GM12864 (cell line): ENCODE results near the gene AKAP12.
"Not testable (repeated sequence)": the region's sequence is repeated elsewhere in the genome, so short reads cannot be mapped to it uniquely, and the experiment has no call there.

ENCODE experiments used
- DNase-seq: peaks from one replicate; pipeline ENCODE4 v3.0.0-alpha.2; 2011; ENCODE audit warnings: low read depth
- H3K4me3 ChIP-seq: 2 replicates; pipeline ENCODE4 v1.5.1; 2011; ENCODE audit warnings: mild to moderate bottlenecking, low read depth, low read length, control low read depth
- CTCF ChIP-seq: IDR thresholded peaks from 2 replicates; pipeline ENCODE4 v1.5.1; 2011; ENCODE audit warnings: low read depth, mild to moderate bottlenecking, moderate library complexity, low read length, control low read depth, inconsistent platforms; ENCODE audit errors: missing control alignments

The AKAP12 gene

GRCh38 chr6:151352410-151353396 is 112.9 kb downstream of the AKAP12 start:
- no peak for DNase-seq
- no peak overlapping the region for H3K4me3 ChIP-seq
- TF ChIP-seq CTCF, result no peak

GRCh38 chr6:151353795-151354194 is 114.0 kb downstream of the AKAP12 start:
- DNase-seq, result no peak
- no peak for TF ChIP-seq CTCF
- no peak overlapping the region for H3K4me3 ChIP-seq

- H3K4me3 ChIP-seq, DNase-seq: not testable (repeated sequence)
Measured at GRCh38 chr6:151356983-151357382, 117.2 kb downstream of the AKAP12 start.

GRCh38 chr6:151357758-151358436 is 118.1 kb downstream of the AKAP12 start:
- DNase-seq, result no peak

GRCh38 chr6:151358475-151358874 is 118.7 kb downstream of the AKAP12 start:
- no peak overlapping the region for H3K4me3 ChIP-seq
- DNase-seq, result no peak
- TF ChIP-seq CTCF, result no peak

More at GRCh38 chr6:151357758-151358436, 118.1 kb downstream of the AKAP12 start:
- TF ChIP-seq CTCF, result no peak
- no peak overlapping the region for H3K4me3 ChIP-seq

- no peak for DNase-seq
- no peak for TF ChIP-seq CTCF
- no peak overlapping the region for H3K4me3 ChIP-seq
Measured at GRCh38 chr6:151359486-151359885, 119.7 kb downstream of the AKAP12 start.

GRCh38 chr6:151365233-151365632 is 125.5 kb downstream of the AKAP12 start:
- no peak for TF ChIP-seq CTCF
- DNase-seq, result no peak
- no peak overlapping the region for H3K4me3 ChIP-seq
